AG04450 (cell line): Measurements from ENCODE around the gene TGM3. TPM values are rescaled to one million over a fixed set of nuclear protein-coding genes. Genes with fewer than 3 reads are reported as not detected.

Source experiments
- CTCF ChIA-PET: fragments of 300-600, 350-600 bp; formaldehyde crosslinking; extraction: SDS; loops from one replicate; lab custom pipeline; 2022; ENCODE audit warnings: antibody characterized with exemption, inconsistent platforms; lab: Charles Lee
- POLR2A ChIA-PET: fragments of 350-600 bp; formaldehyde crosslinking; extraction: SDS; loops from one replicate; lab custom pipeline; 2021; ENCODE audit warnings: antibody characterized with exemption, inconsistent platforms; lab: Yijun Ruan, JAX
- DNase-seq: peaks from one replicate; pipeline ENCODE4 v3.0.0-alpha.2; 2011; ENCODE audit warnings: low read depth, low spot score
- H3K27ac ChIP-seq: one replicate; pipeline ENCODE4 v1.5.1; 2012; ENCODE audit warnings: low read depth, low read length, control low read depth
- H3K27me3 ChIP-seq: one replicate; pipeline ENCODE4 v1.6.0; 2012; ENCODE audit warnings: low read length; ENCODE audit not compliant: control insufficient read depth, insufficient read depth
- H3K4me3 ChIP-seq: 2 replicates; pipeline ENCODE4 v1.5.1; 2011; ENCODE audit warnings: mild to moderate bottlenecking, low read depth, low read length, control low read depth
- H3K9me3 ChIP-seq: 2 replicates; pipeline ENCODE4 v1.5.1; 2012; ENCODE audit warnings: low read length; ENCODE audit not compliant: control insufficient read depth, insufficient read depth
- polyA plus RNA-seq: library from polyadenylated mRNA; depleted of rRNA; stranded (reverse); fragments of >200 nt; gene quantifications from 2 replicates; pipeline ENCODE4 v1.2.3, GENCODE V29; 2011
- TF ChIP-seq, protein P1 (sequence below): IDR thresholded peaks from 2 replicates; pipeline ENCODE4 v1.5.1; 2011; ENCODE audit warnings: low read depth, low read length, control low read depth, inconsistent platforms

TGM3 gene
- polyA plus RNA-seq, 1 experiment, result not detected

- Histone ChIP-seq H3K4me3 (no peak overlapping the region), H3K9me3 (no peaks in the 10 kb centered on the region), H3K27me3 (no peaks in the 10 kb centered on the region), H3K27ac (no peak overlapping the region)
- TF ChIP-seq, protein P1, sequence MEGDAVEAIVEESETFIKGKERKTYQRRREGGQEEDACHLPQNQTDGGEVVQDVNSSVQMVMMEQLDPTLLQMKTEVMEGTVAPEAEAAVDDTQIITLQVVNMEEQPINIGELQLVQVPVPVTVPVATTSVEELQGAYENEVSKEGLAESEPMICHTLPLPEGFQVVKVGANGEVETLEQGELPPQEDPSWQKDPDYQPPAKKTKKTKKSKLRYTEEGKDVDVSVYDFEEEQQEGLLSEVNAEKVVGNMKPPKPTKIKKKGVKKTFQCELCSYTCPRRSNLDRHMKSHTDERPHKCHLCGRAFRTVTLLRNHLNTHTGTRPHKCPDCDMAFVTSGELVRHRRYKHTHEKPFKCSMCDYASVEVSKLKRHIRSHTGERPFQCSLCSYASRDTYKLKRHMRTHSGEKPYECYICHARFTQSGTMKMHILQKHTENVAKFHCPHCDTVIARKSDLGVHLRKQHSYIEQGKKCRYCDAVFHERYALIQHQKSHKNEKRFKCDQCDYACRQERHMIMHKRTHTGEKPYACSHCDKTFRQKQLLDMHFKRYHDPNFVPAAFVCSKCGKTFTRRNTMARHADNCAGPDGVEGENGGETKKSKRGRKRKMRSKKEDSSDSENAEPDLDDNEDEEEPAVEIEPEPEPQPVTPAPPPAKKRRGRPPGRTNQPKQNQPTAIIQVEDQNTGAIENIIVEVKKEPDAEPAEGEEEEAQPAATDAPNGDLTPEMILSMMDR, result no peak
- no peak for DNase-seq
- CTCF ChIA-PET, result no interaction called here
- POLR2A ChIA-PET, result no interaction called here
These were observed 61.3 kb downstream of the TGM3 start for GRCh38 chr20:2357114-2357513.

DNA sequence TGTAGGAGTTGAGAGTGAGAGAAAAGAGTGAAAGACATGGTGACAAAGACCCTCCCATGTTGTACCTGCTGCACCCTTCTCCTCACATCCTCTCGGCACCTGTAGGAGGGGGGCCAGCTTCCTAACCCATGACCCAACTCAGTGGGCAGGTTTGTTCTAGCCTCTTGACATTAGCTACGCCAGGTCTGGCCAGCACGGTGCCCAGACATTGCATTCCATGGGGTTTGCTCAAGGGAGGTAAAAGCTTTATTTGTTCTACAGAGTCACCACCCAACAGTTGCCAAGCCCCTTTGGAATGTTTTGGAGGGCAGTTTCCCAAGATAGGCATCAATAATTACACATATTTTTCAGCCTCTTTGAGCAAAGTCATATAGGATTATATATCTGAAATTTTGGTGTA is 62.2 kb downstream of the TGM3 start:
- DNase-seq, result no peak
- ChIA-PET POLR2A (no interaction called here), CTCF (no interaction called here)
- no peaks in the 10 kb centered on the region for H3K9me3 ChIP-seq
- H3K27ac ChIP-seq, result no peak overlapping the region
- H3K4me3 ChIP-seq, result no peak overlapping the region
- TF ChIP-seq, protein P1, result no peak
- no peaks in the 10 kb centered on the region for H3K27me3 ChIP-seq

GRCh38 chr20:2361035-2361593 is 65.3 kb downstream of the TGM3 start:
- ChIA-PET CTCF (no interaction called here), POLR2A (no interaction called here)
- Histone ChIP-seq H3K27me3 (no peaks in the 10 kb centered on the region), H3K27ac (no peak overlapping the region), H3K9me3 (no peaks in the 10 kb centered on the region), H3K4me3 (no peak overlapping the region)
- no peak for DNase-seq
- TF ChIP-seq, protein P1, result no peak

DNA sequence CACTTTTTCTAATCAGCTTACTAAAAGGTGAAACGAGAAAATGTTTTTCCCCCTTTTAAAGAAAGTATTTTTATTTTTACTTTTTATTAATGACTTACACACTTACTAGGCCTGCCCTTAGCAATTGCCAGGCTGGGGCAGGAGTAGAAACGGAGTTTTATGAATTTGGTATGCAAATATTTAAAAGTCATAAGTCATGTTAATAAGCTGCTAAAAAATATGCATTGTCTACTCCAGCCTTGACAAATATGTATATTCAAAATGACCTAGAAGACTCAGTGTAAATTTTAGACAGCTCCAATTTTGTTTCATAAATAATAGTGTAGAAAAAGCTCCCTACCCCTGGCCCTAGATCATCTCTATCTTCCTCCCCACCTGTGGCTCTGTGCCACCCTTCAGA is 67.4 kb downstream of the TGM3 start:
- no peak overlapping the region for H3K4me3 ChIP-seq
- no peak for DNase-seq
- TF ChIP-seq, protein P1, result no peak
- no peak overlapping the region for H3K27ac ChIP-seq
- H3K27me3 ChIP-seq, result no peaks in the 10 kb centered on the region
- ChIA-PET POLR2A (no interaction called here), CTCF (interaction anchor here (1.2 kb wide), 1 partner anchor 89 kb away, joined by 3 read pairs; no protein-coding TSS in a partner anchor)
- H3K9me3 ChIP-seq, result no peaks in the 10 kb centered on the region

GRCh38 chr20:2363587-2363986 is 67.8 kb downstream of the TGM3 start:
- no peak for DNase-seq
- POLR2A ChIA-PET, result no interaction called here
- Histone ChIP-seq H3K9me3 (no peaks in the 10 kb centered on the region), H3K27ac (no peak overlapping the region), H3K4me3 (no peak overlapping the region), H3K27me3 (no peaks in the 10 kb centered on the region)
- TF ChIP-seq, protein P1, result no peak
- CTCF ChIA-PET, result interaction anchor here (1.2 kb wide), 1 partner anchor 88 kb away, joined by 3 read pairs; no protein-coding TSS in a partner anchor
